ENCODE measurements around the gene CILP. TPM values are rescaled to one million over a fixed set of nuclear protein-coding genes. Genes with fewer than 3 reads are reported as not detected.
A peak's percentile ranks its signal among the peaks of the same experiment; 100 is the strongest.
"Not testable (repeated sequence)": the region's sequence is repeated elsewhere in the genome, so short reads cannot be mapped to it uniquely, and the experiment has no call there.

The CILP gene
- polyA plus RNA-seq, 4 donors, result 0.67 to 8.7 (median 0.77) TPM

DNA sequence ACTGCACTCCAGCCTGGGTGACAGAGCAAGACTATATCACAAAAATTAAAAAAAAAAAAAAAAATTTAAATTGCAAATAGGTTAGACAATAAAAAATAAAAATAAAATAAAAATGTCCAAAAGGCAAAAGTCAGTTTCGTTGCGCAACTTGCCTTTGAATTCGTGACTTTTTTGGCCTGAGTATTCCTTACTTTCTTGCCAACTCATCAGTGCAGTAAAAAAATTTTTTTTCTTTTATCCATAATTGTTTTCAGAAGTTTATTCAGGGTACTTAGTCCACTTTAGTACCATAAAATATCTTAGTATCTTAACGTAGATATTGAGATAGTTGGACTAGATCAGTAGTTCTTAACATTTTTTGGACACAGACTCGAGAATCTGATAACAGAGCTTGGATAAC, 22.4 kb upstream of the CILP start:
- DNase-seq (peak in 1 of 2 donors; percentile 5), FAIRE-seq (no peak)
- Histone ChIP-seq H3K4me3 (ENCODE audit: low read depth in 1 of 3, low read length in 3 of 3) (no peak overlapping the region), H3K36me3 (ENCODE audit: control insufficient read depth in 3 of 3, insufficient read depth in 2 of 3, low read depth in 1 of 3, low read length in 3 of 3) (no peaks in the 10 kb centered on the region), H3K4me1 (ENCODE audit: control insufficient read depth in 3 of 3, insufficient read depth in 2 of 3, low read depth in 1 of 3, low read length in 2 of 3) (peaks cover 0 to 16% (median 0%) of the 10 kb centered on the region in 3 donors), H3K9me3 (ENCODE audit: control insufficient read depth in 2 of 2, insufficient read depth in 1 of 2, low read depth in 1 of 2, low read length in 1 of 2) (no peaks in the 10 kb centered on the region), H3K27me3 (ENCODE audit: control insufficient read depth in 3 of 3, insufficient read depth in 3 of 3, low read length in 3 of 3) (no peaks in the 10 kb centered on the region), H3K27ac (ENCODE audit: low read depth in 1 of 3, low read length in 2 of 3) (no peak overlapping the region)
- WGBS, 3 donors, result 69 to 90% (median 80%) methylated on average over 5 of the region's 5 CpGs

DNA sequence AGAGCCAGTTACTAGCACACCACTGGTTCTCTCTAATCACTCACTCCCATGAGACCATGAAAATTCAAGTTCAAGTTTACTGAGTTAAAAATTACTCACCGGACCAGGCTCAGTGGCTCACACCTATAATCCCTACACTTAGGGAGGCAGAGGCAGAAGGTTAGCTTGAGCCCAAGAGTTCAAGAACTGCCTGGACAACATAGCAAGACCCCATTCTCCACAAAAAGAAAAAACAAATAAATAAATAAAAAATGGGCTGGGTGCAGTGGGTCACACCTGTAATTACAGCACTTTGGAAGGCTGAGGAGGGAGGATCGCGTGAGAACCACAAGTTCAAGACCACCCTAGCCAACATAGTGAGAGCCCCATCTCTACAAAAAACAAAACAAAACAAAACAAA, 21.2 kb upstream of the CILP start:
- no peak for DNase-seq
- no peak for FAIRE-seq
- WGBS, 3 donors, result 79 to 97% (median 95%) methylated on average over 3 of the region's 3 CpGs
- no peaks in the 10 kb centered on the region for H3K36me3 ChIP-seq (ENCODE audit: control insufficient read depth in 3 of 3, insufficient read depth in 2 of 3, low read depth in 1 of 3, low read length in 3 of 3)
- no peaks in the 10 kb centered on the region for H3K27me3 ChIP-seq (ENCODE audit: control insufficient read depth in 3 of 3, insufficient read depth in 3 of 3, low read length in 3 of 3)
- H3K4me3 ChIP-seq (ENCODE audit: low read depth in 1 of 3, low read length in 3 of 3), result no peak overlapping the region
- no peaks in the 10 kb centered on the region for H3K9me3 ChIP-seq (ENCODE audit: control insufficient read depth in 2 of 2, insufficient read depth in 1 of 2, low read depth in 1 of 2, low read length in 1 of 2)
- peaks cover 0 to 13% (median 0%) of the 10 kb centered on the region in 3 donors for H3K4me1 ChIP-seq (ENCODE audit: control insufficient read depth in 3 of 3, insufficient read depth in 2 of 3, low read depth in 1 of 3, low read length in 2 of 3)
- no peak overlapping the region for H3K27ac ChIP-seq (ENCODE audit: low read depth in 1 of 3, low read length in 2 of 3)

DNA sequence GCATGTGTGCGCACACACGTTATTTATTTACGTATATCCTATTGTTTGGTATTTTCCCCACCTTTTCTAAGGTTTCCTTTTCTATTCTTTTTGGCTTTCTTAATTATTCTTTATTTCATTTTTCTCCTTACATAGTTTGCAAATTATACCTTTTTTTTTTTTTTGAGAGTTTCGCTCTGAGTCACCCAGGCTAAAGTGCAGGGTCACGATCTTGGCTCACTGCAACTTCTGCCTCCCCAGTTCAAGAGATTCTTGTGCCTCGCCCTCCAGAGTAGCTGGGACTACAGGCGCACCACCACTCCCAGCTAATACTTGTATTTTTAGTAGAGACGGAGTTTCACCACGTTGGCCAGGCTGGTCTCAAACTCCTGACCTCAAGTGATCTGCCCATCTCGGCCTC, 20.0 kb upstream of the CILP start:
- no peaks in the 10 kb centered on the region for H3K27me3 ChIP-seq (ENCODE audit: control insufficient read depth in 3 of 3, insufficient read depth in 3 of 3, low read length in 3 of 3)
- FAIRE-seq, result no peak
- H3K9me3 ChIP-seq (ENCODE audit: control insufficient read depth in 2 of 2, insufficient read depth in 1 of 2, low read depth in 1 of 2, low read length in 1 of 2), result no peaks in the 10 kb centered on the region
- H3K36me3 ChIP-seq (ENCODE audit: control insufficient read depth in 3 of 3, insufficient read depth in 2 of 3, low read depth in 1 of 3, low read length in 3 of 3), result no peaks in the 10 kb centered on the region
- 76 to 83% (median 76%) methylated on average over 10 of the region's 10 CpGs for WGBS, 3 donors
- DNase-seq, result peak; percentile 15 to 48
- no peak overlapping the region for H3K4me3 ChIP-seq (ENCODE audit: low read depth in 1 of 3, low read length in 3 of 3)
- peak overlapping the region in 1 of 3 donors; percentile 44 for H3K27ac ChIP-seq (ENCODE audit: low read depth in 1 of 3, low read length in 2 of 3)
- peaks cover 0 to 5% (median 0%) of the 10 kb centered on the region in 3 donors for H3K4me1 ChIP-seq (ENCODE audit: control insufficient read depth in 3 of 3, insufficient read depth in 2 of 3, low read depth in 1 of 3, low read length in 2 of 3)

DNA sequence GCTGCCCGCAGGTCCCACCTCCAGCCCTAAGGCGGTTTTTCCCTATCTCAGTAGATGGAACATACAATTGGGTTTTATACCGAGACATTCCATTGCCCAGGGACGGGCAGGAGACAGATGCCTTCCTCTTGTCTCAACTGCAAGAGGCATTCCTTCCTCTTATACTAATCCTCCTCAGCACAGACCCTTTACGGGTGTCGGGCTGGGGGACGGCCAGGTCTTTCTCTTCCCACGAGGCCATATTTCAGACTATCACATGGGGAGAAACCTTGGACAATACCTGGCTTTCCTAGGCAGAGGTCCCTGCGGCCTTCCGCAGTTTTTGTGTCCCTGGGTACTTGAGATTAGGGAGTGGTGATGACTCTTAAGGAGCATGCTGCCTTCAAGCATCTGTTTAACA, 15.6 kb upstream of the CILP start:
- H3K4me1 ChIP-seq (ENCODE audit: control insufficient read depth in 3 of 3, insufficient read depth in 2 of 3, low read depth in 1 of 3, low read length in 2 of 3), result peaks cover 0 to 22% (median 0%) of the 10 kb centered on the region in 3 donors
- not testable (repeated sequence) for H3K27ac ChIP-seq (ENCODE audit: low read depth in 1 of 3, low read length in 2 of 3); H3K4me3 ChIP-seq (ENCODE audit: low read depth in 1 of 3, low read length in 3 of 3); H3K36me3 ChIP-seq (ENCODE audit: control insufficient read depth in 3 of 3, insufficient read depth in 2 of 3, low read depth in 1 of 3, low read length in 3 of 3); H3K9me3 ChIP-seq (ENCODE audit: control insufficient read depth in 2 of 2, insufficient read depth in 1 of 2, low read depth in 1 of 2, low read length in 1 of 2); FAIRE-seq; H3K27me3 ChIP-seq (ENCODE audit: control insufficient read depth in 3 of 3, insufficient read depth in 3 of 3, low read length in 3 of 3); DNase-seq
- WGBS, 3 donors, result 67 to 83% (median 75%) methylated on average over 4 to 5 of the region's 10 CpGs

DNA sequence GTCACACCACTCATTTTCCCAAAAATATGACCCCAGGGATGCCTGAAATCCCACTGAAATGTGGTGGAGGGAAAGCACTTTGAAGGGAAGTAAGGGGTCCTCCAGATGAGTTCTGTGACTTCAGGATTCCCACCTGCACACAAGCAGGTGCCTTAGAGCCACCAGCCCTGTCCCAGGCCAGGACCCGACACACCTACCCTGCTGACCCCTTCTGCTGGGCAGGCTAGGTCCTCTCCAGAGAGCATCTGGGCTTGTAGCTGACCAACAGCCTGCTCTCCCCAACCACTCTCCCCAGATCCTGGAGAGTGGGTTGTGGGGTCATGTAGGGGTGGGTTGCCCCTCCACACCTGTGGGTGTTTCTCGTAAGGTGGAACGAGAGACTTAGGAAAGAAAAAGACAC, 14.9 kb upstream of the CILP start:
- Histone ChIP-seq H3K4me1 (ENCODE audit: control insufficient read depth in 3 of 3, insufficient read depth in 2 of 3, low read depth in 1 of 3, low read length in 2 of 3) (peaks cover 0 to 23% (median 0%) of the 10 kb centered on the region in 3 donors), H3K9me3 (ENCODE audit: control insufficient read depth in 2 of 2, insufficient read depth in 1 of 2, low read depth in 1 of 2, low read length in 1 of 2) (no peaks in the 10 kb centered on the region), H3K27me3 (ENCODE audit: control insufficient read depth in 3 of 3, insufficient read depth in 3 of 3, low read length in 3 of 3) (no peaks in the 10 kb centered on the region), H3K27ac (ENCODE audit: low read depth in 1 of 3, low read length in 2 of 3) (no peak overlapping the region), H3K4me3 (ENCODE audit: low read depth in 1 of 3, low read length in 3 of 3) (no peak overlapping the region), H3K36me3 (ENCODE audit: control insufficient read depth in 3 of 3, insufficient read depth in 2 of 3, low read depth in 1 of 3, low read length in 3 of 3) (no peaks in the 10 kb centered on the region)
- DNase-seq (no peak), FAIRE-seq (no peak)
- 90 to 97% (median 94%) methylated on average over 2 to 3 of the region's 3 CpGs for WGBS, 3 donors

DNA sequence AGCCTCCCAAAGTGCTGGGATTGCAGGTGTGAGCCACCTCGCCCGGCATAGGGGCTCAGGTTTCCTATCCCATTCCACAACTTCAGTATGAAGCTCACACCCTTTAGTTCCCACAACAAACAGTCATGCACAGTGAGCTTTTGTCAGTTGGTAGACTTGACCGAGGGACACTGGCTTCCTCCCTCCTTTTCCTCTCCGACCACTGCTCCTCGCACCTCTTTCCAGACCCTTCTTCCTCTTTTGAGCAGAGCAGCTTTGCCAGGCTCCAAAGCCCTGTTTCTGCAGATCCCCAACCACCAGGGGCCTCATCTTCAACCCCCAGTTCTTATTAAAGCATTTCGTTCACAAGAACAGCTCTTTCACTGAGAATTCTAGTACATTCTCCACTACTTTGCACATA, 12.7 kb upstream of the CILP start:
- H3K4me1 ChIP-seq (ENCODE audit: control insufficient read depth in 3 of 3, insufficient read depth in 2 of 3, low read depth in 1 of 3, low read length in 2 of 3), result peaks cover 0 to 23% (median 0%) of the 10 kb centered on the region in 3 donors
- H3K9me3 ChIP-seq (ENCODE audit: control insufficient read depth in 2 of 2, insufficient read depth in 1 of 2, low read depth in 1 of 2, low read length in 1 of 2), result no peaks in the 10 kb centered on the region
- WGBS, 3 donors, result 78 to 94% (median 86%) methylated on average over 6 of the region's 6 CpGs
- no peaks in the 10 kb centered on the region for H3K27me3 ChIP-seq (ENCODE audit: control insufficient read depth in 3 of 3, insufficient read depth in 3 of 3, low read length in 3 of 3)
- no peaks in the 10 kb centered on the region for H3K36me3 ChIP-seq (ENCODE audit: control insufficient read depth in 3 of 3, insufficient read depth in 2 of 3, low read depth in 1 of 3, low read length in 3 of 3)
- no peak for DNase-seq
- no peak overlapping the region for H3K27ac ChIP-seq (ENCODE audit: low read depth in 1 of 3, low read length in 2 of 3)
- no peak for FAIRE-seq
- H3K4me3 ChIP-seq (ENCODE audit: low read depth in 1 of 3, low read length in 3 of 3), result no peak overlapping the region

DNA sequence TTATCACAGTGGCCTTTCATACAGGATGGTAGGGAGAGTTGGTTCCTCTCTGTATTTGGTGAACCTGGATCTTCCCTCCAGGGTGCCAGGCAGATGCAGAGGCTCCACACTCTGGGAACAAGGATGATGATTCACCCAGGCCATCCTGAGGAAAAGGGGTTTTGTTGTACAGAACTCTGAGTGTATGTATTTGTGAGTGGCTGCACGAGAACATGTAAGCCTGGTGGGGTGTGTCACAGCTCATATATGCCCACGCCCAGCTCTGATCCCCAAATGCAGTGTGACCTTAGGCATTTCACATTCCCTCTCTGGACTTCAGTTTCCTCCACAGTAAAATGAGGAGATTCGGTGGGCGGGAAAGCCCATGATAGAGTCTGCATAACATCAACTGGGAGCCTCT, 11.6 kb upstream of the CILP start:
- H3K9me3 ChIP-seq (ENCODE audit: control insufficient read depth in 2 of 2, insufficient read depth in 1 of 2, low read depth in 1 of 2, low read length in 1 of 2), result no peaks in the 10 kb centered on the region
- no peaks in the 10 kb centered on the region for H3K36me3 ChIP-seq (ENCODE audit: control insufficient read depth in 3 of 3, insufficient read depth in 2 of 3, low read depth in 1 of 3, low read length in 3 of 3)
- DNase-seq, result no peak
- 81 to 90% (median 84%) methylated on average over 4 of the region's 4 CpGs for WGBS, 3 donors
- H3K27me3 ChIP-seq (ENCODE audit: control insufficient read depth in 3 of 3, insufficient read depth in 3 of 3, low read length in 3 of 3), result no peaks in the 10 kb centered on the region
- H3K4me3 ChIP-seq (ENCODE audit: low read depth in 1 of 3, low read length in 3 of 3), result no peak overlapping the region
- FAIRE-seq, result no peak
- H3K27ac ChIP-seq (ENCODE audit: low read depth in 1 of 3, low read length in 2 of 3), result no peak overlapping the region
- H3K4me1 ChIP-seq (ENCODE audit: control insufficient read depth in 3 of 3, insufficient read depth in 2 of 3, low read depth in 1 of 3, low read length in 2 of 3), result peaks cover 0 to 23% (median 0%) of the 10 kb centered on the region in 3 donors

DNA sequence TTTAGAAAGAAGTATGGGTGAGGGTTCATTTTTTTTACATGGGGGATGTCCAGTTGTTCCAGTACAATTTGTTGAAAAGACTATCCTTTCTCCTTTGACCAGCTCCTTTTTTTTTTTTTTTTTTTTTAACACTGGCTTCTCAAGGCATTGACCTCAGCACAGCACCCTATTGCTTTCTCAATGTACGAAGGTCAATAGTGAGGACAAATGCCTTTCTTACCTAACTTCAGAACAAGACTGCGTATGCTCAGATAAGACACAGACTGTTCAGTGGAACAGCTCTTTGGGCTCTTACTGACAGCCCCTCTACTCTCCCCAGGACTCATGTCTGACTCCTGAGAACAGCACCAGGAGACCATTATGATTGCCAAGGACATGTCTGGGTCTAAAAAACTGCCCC, 10.4 kb upstream of the CILP start:
- H3K36me3 ChIP-seq (ENCODE audit: control insufficient read depth in 3 of 3, insufficient read depth in 2 of 3, low read depth in 1 of 3, low read length in 3 of 3), result no peaks in the 10 kb centered on the region
- H3K4me1 ChIP-seq (ENCODE audit: control insufficient read depth in 3 of 3, insufficient read depth in 2 of 3, low read depth in 1 of 3, low read length in 2 of 3), result peaks cover 0 to 23% (median 0%) of the 10 kb centered on the region in 3 donors
- 57 to 78% (median 59%) methylated on average over 2 of the region's 2 CpGs for WGBS, 3 donors
- peak overlapping the region in 1 of 3 donors; percentile 87 for H3K27ac ChIP-seq (ENCODE audit: low read depth in 1 of 3, low read length in 2 of 3)
- no peaks in the 10 kb centered on the region for H3K27me3 ChIP-seq (ENCODE audit: control insufficient read depth in 3 of 3, insufficient read depth in 3 of 3, low read length in 3 of 3)
- DNase-seq (peak; percentile 21 to 65), FAIRE-seq (no peak)
- H3K4me3 ChIP-seq (ENCODE audit: low read depth in 1 of 3, low read length in 3 of 3), result no peak overlapping the region
- no peaks in the 10 kb centered on the region for H3K9me3 ChIP-seq (ENCODE audit: control insufficient read depth in 2 of 2, insufficient read depth in 1 of 2, low read depth in 1 of 2, low read length in 1 of 2)

DNA sequence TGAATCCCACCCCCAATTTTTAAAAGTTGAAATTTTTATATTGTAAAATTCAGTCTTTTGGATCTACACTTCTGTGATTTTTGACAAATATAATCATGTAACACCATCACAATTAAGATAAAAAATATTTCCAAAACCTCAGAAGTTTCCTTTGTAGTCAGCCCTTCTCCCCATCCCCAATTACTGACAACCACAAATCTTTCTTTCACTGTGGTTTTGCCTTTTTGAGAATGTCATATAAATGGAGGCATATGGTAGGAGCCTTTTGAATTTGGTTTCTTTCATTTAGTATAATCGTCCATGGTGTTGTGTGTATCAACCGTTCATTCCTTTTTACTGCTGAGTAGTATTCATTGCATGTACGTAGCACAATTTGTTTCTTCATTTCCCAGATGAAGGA, 7.9 kb upstream of the CILP start:
- DNase-seq (no peak), FAIRE-seq (no peak)
- Histone ChIP-seq H3K36me3 (ENCODE audit: control insufficient read depth in 3 of 3, insufficient read depth in 2 of 3, low read depth in 1 of 3, low read length in 3 of 3) (no peaks in the 10 kb centered on the region), H3K9me3 (ENCODE audit: control insufficient read depth in 2 of 2, insufficient read depth in 1 of 2, low read depth in 1 of 2, low read length in 1 of 2) (no peaks in the 10 kb centered on the region), H3K27ac (ENCODE audit: low read depth in 1 of 3, low read length in 2 of 3) (no peak overlapping the region), H3K4me3 (ENCODE audit: low read depth in 1 of 3, low read length in 3 of 3) (no peak overlapping the region), H3K4me1 (ENCODE audit: control insufficient read depth in 3 of 3, insufficient read depth in 2 of 3, low read depth in 1 of 3, low read length in 2 of 3) (peaks cover 0 to 18% (median 0%) of the 10 kb centered on the region in 3 donors), H3K27me3 (ENCODE audit: control insufficient read depth in 3 of 3, insufficient read depth in 3 of 3, low read length in 3 of 3) (no peaks in the 10 kb centered on the region)
- WGBS, 3 donors, result 69 to 94% (median 83%) methylated on average over 3 of the region's 3 CpGs
